GM12878 (cell line): ENCODE measurements around the gene CUEDC1.

ENCODE experiments used
- ATF3 ChIP-seq: IDR thresholded peaks from 2 replicates; pipeline ENCODE4 v1.6.1; 2011; ENCODE audit warnings: low read depth, mild to moderate bottlenecking, low read length, moderate library complexity, borderline replicate concordance; ENCODE audit errors: extremely low read depth
- CEBPB ChIP-seq, 2 experiments: fragments of 150-350 bp in 1 of 2; IDR thresholded peaks; 2 replicates each; pipeline ENCODE4 v1.6.1; 2012 to 2014; ENCODE audit warnings: low read depth in 2 of 2, low read length in 2 of 2, borderline replicate concordance in 1 of 2, inconsistent platforms in 1 of 2
- CREB1 ChIP-seq: IDR thresholded peaks from 2 replicates; pipeline ENCODE4 v1.6.1; 2012; ENCODE audit warnings: low read depth, mild to moderate bottlenecking, inconsistent platforms
- CTCF ChIP-seq, 3 experiments: IDR thresholded peaks in 2 of 3; conservative IDR thresholded peaks in 1 of 3; 2 replicates each; pipeline ENCODE4 v1.5.1; 2011; ENCODE audit warnings: low read depth in 3 of 3, low read length in 3 of 3, mild to moderate bottlenecking in 3 of 3, control low read depth in 2 of 3, moderate library complexity in 2 of 3, inconsistent platforms in 1 of 3, mixed read lengths in 1 of 3; ENCODE audit not compliant: control insufficient read depth in 2 of 3, insufficient read depth in 1 of 3; ENCODE audit errors: extremely low read depth in 1 of 3
- EZH2 ChIP-seq: IDR thresholded peaks from 2 replicates; pipeline ENCODE4 v1.6.1; 2012; ENCODE audit warnings: low read depth, mild to moderate bottlenecking, control low read depth, inconsistent platforms, low read length, borderline replicate concordance; ENCODE audit not compliant: control insufficient read depth
- HDAC2 ChIP-seq: fragments of 200-600 bp; sonication (generic); IDR thresholded peaks from 2 replicates; pipeline ENCODE4 v1.6.1; 2017
- POLR2AphosphoS5 ChIP-seq: IDR thresholded peaks from 2 replicates; pipeline ENCODE4 v1.6.1; 2011; ENCODE audit warnings: mild to moderate bottlenecking, low read length, inconsistent platforms
- RAD21 ChIP-seq: IDR thresholded peaks from 2 replicates; pipeline ENCODE4 v1.6.1; 2011; ENCODE audit warnings: mild to moderate bottlenecking, low read depth, low read length, moderate library complexity; ENCODE audit not compliant: insufficient read depth
- SIN3A ChIP-seq: IDR thresholded peaks from 2 replicates; pipeline ENCODE4 v1.6.1; 2012; ENCODE audit warnings: low read depth, low read length, improper control_type of control experiment
- SMC3 ChIP-seq: IDR thresholded peaks from 2 replicates; pipeline ENCODE4 v1.6.1; 2011; ENCODE audit warnings: low read length, improper control_type of control experiment, borderline replicate concordance

GRCh38 chr17:57874434-57875289 is 80.5 kb downstream of the CUEDC1 start:
- TF ChIP-seq CREB1 (no peak), CTCF (IDR thresholded peaks at IDR 0.05 in 2 of 3, conservative IDR thresholded peaks at IDR 0.05 in 1 of 3; ENCODE audit: control insufficient read depth in 2 of 3, extremely low read depth in 1 of 3, insufficient read depth in 1 of 3, low read depth in 3 of 3, low read length in 3 of 3) (no peak), EZH2 (no peak), ATF3 (no peak), CEBPB (IDR thresholded peaks at IDR 0.05; ENCODE audit: borderline replicate concordance in 1 of 2, low read depth in 2 of 2, low read length in 2 of 2) (no peak), SMC3 (no peak), RAD21 (no peak), SIN3A (no peak), POLR2AphosphoS5 (no peak), HDAC2 (no peak)
